HG03378 (cell line): ENCODE measurements around the gene FARP2.
"Not testable (repeated sequence)": the region's sequence is repeated elsewhere in the genome, so short reads cannot be mapped to it uniquely, and the experiment has no call there.

Experiments used
- ATAC-seq: cut with Tn5 transposase; IDR thresholded peaks from one replicate; pipeline ENCODE4 v1.9.1; 2021; ENCODE audit warnings: mild to moderate bottlenecking, moderate library complexity; ENCODE audit not compliant: unreplicated experiment

Gene FARP2

DNA sequence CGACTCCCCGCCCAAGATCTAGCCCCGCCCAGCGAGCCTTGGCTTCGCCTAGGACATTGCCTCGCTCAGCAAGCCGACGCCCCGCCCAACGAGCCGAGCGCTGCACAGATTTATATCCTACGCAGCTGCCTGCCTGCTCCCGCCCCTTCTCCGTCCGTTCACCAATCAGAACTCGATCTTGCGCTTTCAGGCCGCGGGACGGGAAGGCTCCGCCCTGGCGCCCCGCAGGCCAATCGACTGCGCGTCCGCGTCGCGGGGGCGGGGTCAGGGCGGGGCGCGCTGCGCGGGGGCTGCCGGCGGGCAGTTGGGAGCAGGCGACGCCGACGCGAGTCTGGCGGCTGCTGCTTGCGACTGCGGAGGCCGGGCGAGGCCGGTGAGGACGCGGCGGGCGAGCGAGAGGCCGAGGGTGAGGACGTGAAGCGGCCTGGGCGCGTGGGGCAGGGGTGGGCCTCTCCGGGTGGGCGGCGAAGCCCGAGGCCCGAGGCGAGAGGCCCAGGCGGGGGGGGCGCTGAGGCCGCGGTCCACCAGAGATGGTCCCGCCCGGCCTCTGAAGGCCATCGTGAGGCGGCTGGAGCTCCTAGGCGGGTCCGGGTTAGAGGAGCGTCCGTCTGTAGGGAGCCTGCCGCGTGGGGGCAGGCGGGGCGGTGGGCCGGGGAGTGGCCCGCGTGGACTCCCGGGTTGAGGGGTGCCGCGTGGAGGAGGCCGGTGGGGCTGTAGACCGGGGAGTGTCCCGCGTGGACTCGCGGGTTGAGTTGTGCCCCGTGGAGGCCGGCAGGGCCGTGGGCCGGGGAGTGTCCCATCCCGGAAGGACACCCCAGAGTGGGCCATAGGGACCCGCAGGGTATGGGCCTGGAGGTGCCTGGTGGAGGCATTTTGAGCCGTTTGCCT, at the start of gene FARP2:
TSS of gene FARP2 (plus strand) at position 303 of the 888 bp plus-strand sequence. CDS start 16,823 bp downstream, outside the sequence.
- ATAC-seq: peak; percentile 65

GRCh38 chr2:241307055-241307454, 49.0 kb upstream of the FARP2 start:
- ATAC-seq: no peak

DNA sequence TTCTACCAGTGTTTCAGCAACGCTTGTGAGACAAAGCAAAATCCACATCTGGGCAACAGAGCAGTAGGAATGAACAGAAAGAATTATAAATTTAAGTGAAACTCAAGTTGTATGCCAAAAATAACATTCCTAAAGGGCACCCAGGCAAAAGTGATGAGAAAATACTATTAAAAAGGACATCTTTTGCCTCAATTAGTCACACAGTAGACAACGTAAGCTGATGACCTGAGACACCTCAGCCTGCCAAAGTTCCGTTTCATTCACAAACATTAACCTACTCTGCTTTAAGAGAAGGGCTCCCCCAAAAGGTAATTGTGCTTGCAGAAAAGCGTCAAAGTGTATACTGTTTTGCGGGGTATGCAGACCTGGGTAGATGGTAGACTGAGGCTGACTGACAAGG, 47.8 kb upstream of the FARP2 start:
- no peak for ATAC-seq

DNA sequence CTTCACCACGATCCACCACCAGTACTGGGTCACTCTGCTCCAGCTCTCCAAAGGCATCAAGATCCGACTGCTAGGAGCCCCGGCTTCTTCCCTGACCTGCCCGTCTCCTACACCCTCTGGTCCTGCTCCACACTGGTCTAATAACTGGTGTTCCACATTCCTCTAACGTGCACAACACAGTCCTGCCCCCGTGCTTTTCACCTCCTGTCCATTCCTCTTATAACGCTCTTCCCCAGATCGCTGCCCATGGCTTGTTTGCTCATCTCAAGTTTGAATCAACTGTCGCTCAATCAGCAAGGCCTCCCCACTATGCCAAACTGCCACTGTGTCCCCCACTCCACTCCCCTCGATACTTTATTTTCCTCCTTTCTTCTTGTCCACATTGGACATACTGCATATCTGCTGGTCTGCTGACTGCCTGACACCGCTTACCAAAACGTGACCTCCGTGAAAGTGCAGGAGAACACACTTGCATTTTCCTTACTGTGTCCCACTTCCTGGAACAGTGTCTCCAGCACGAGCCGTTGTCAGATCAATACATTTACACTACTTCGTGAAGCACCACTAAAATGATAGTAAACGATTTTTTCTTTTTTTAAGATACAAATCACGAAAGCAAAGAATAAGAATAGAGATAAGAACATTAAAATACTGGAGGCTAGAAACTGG, 47.1 kb upstream of the FARP2 start:
- ATAC-seq: no peak

- peak; percentile 32 for ATAC-seq
Observed at GRCh38 chr2:241309684-241310117, 46.4 kb upstream of the FARP2 start.

DNA sequence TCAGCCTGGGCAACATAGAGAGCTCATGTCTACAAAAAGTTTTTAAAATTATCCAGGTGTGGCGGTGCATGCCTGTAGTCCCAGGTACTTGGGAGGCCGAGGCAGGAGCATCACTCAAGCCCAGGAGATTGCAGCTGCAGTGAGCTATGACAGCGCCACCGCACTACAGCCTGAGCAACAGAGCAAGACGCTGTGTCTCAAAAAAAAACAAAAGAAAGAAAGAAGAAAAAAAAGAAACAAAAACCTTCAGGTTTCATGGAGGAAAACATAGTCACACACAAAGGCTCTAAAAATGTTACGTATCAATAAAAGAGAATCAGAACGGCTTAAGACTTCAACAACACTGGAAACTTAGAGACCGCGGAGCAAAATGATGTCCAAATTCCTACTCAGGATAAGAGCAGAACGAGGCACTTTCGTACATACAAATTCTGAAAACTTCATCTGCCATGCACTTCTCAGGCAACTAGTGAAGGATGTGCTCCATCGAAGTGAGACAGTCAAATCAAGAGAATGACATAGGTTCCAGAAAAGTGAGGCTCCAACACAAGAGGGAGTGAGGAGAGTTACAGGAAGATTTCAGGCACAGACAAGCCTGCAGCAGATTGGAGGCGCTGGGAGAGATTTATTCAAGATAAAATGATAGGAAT, 45.0 kb upstream of the FARP2 start:
- ATAC-seq: no peak

GRCh38 chr2:241312082-241312481, 44.0 kb upstream of the FARP2 start:
- no peak for ATAC-seq

- ATAC-seq: no peak
Observed at GRCh38 chr2:241313543-241314095, 42.5 kb upstream of the FARP2 start.

- peak; percentile 23 for ATAC-seq
Observed at GRCh38 chr2:241314226-241315092, 41.6 kb upstream of the FARP2 start.

DNA sequence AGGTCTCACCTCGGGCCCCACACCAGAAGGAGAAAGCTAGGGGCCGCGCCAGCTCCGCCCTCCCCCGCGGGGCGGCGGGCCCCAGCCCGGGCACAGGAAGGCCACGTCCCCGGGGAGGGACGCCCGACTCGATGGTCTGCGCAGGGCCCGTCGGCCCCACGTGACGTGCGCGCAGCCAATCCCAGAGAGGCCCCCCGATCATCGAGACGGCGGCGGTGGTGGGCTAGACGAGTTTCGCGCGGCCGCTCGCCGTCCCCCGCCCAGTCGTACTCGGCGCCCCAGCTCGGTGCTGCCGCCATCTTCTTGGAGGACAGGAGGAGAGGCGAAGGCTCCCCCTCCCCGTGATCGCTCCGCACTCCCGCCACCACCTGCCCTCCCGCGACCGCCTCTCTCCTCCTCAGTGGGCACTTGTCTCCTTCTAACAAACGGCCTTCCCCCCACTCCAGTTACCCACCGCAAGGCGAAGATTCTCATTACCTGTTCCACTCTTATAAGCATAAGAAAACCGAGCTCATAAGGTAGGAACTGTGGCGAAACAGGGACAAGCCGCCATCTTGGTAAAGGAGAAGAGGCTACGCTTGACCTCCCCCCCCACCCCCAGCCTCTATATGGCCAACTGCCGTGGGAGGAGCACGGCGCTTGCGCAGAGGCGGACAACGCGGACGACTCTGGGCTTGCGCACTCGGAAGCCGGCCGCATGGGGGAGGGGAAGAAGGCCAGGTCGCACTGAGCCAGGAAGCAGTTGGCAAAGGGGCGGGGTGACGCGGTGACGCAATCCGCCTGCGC, 40.8 kb upstream of the FARP2 start, which contains the start of gene HDLBP:
TSS of gene HDLBP (minus strand) at position 580 of the 786 bp plus-strand sequence. CDS start 48,803 bp downstream, outside the sequence.
- peak; percentile 56 for ATAC-seq

- ATAC-seq: peak; percentile 19
Observed at GRCh38 chr2:241315879-241316631, 40.0 kb upstream of the FARP2 start, which contains the start of gene SEPTIN2. SEPTIN2 (plus strand) TSS chr2:241315925; CDS start chr2:241324233, 8,308 bp downstream.

GRCh38 chr2:241316825-241317224, 39.3 kb upstream of the FARP2 start:
- no peak for ATAC-seq

GRCh38 chr2:241317391-241317790, 38.7 kb upstream of the FARP2 start:
- ATAC-seq: no peak

- not testable (repeated sequence) for ATAC-seq
Observed at GRCh38 chr2:241318830-241319229, 37.3 kb upstream of the FARP2 start.

DNA sequence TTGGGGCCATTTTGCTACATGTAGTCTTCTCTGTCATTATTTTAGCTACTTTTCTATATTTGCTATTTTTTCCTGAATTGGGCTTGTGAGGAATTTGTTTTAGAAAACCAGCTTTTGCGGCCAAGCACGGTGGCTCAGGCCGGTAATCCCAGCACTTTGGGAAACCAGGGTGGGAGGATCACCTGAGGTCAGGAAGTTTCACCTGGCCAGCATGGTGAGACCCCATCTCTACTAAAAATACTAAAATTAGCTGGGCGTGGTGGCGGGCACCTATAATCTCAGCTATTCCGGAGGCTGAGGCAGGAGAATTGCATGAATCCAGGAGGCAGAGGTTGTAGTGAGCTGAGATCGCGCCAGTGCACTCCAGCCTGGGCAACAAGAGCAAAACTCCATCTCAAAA, 35.7 kb upstream of the FARP2 start:
- no peak for ATAC-seq

DNA sequence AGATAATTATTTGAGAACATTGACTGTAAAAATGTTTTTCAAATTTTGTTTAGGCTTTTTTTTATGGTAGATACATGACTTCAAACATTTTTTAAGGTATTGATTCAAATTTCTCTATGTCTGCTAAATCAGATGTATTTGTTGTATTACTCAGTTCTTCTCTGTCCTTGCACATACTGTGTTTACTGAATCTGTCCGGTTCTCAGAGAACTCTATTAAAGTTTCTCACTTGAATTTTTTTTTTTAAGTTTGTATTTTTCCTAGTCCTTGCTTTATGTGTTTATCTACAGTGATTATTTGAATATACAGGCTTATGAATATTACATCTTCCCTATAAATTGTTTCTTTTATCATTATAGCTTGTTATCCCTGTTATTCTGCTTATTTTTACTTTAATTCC, 35.1 kb upstream of the FARP2 start:
- ATAC-seq: no peak

- ATAC-seq: no peak
Observed at GRCh38 chr2:241321886-241322285, 34.2 kb upstream of the FARP2 start.

DNA sequence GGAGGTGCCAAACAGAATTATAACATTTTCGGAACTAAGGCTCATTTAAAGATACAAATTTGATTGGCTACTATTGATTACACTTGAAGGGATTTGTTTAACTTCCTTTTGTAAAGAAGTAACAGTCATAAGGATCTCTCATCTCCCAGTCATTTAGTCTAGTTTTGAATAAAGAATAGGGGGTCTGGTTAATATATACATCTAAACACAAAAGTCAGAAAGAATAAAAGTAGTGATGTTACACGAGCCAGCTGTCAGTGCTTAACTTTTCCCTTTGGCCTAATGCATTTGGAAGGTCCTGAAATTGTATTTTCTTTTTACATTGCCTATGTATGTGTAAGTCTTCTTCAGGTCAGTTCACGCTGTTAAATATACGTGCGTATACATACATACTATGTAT, 32.3 kb upstream of the FARP2 start:
- no peak for ATAC-seq
